Peyer's patch (tissue), 4 donors: Measurements from ENCODE around the gene BGN.

ENCODE experiments used
- CTCF ChIP-seq, 6 experiments: fragments of 450-650 bp in 4 of 6; fragments of 200-600 bp in 2 of 6; sonication (generic) in 1 of 6; IDR thresholded peaks; one replicate each; pipeline ENCODE4 v1.5.1; 2017 to 2019; ENCODE audit warnings: antibody characterized with exemption in 6 of 6, mild to moderate bottlenecking in 3 of 6, moderate library complexity in 1 of 6
- POLR2A ChIP-seq, 2 donors: fragments of 450-650 bp; IDR thresholded peaks; one replicate each; pipeline ENCODE4 v1.5.1; 2017; ENCODE audit warnings: antibody characterized with exemption in 2 of 2, mild to moderate bottlenecking in 2 of 2, moderate library complexity in 2 of 2

- TF ChIP-seq POLR2A (IDR thresholded peaks at IDR 0.05), result no peak
- no peak for TF ChIP-seq CTCF (IDR thresholded peaks at IDR 0.05)
These were observed 19.5 kb upstream of the BGN start for GRCh38 chrX:153475271-153475670.
